ENCODE results near the gene APOBEC3G. TPM values are rescaled to one million over a fixed set of nuclear protein-coding genes. Genes with fewer than 3 reads are reported as not detected.

Gene APOBEC3G
- total and polyA plus RNA-seq, 2 donors from 2014 or later, result 4.8 to 12.5 TPM

- Histone ChIP-seq H3K9ac (ENCODE audit: low read length in 3 of 3) (no peak overlapping the region), H3K4me3 (ENCODE audit: low read length in 3 of 3) (no peak overlapping the region), H3K27me3 (ENCODE audit: control insufficient read depth, insufficient read depth, low read length) (no peaks in the 10 kb centered on the region), H3K9me3 (ENCODE audit: control insufficient read depth in 2 of 3, insufficient read depth in 1 of 3, low read length in 3 of 3) (no peaks in the 10 kb centered on the region), H3K4me1 (ENCODE audit: control insufficient read depth in 2 of 3, insufficient read depth in 2 of 3, low read depth in 1 of 3, low read length in 3 of 3) (no peaks in the 10 kb centered on the region), H3K27ac (ENCODE audit: low read depth in 2 of 2, low read length in 2 of 2) (no peak overlapping the region), H3K36me3 (ENCODE audit: control insufficient read depth in 2 of 3, insufficient read depth in 3 of 3, low read length in 3 of 3) (no peaks in the 10 kb centered on the region)
- FAIRE-seq, result no peak
- DNase-seq, result no peak
- TF ChIP-seq CTCF (IDR thresholded peaks at IDR 0.05; ENCODE audit: borderline replicate concordance, extremely low read depth, insufficient read depth), result no peak
- intact Hi-C loops (cut with DNase I), result no loop called here
These were observed 14.3 kb downstream of the APOBEC3G start for GRCh38 chr22:39091126-39092081.

DNA sequence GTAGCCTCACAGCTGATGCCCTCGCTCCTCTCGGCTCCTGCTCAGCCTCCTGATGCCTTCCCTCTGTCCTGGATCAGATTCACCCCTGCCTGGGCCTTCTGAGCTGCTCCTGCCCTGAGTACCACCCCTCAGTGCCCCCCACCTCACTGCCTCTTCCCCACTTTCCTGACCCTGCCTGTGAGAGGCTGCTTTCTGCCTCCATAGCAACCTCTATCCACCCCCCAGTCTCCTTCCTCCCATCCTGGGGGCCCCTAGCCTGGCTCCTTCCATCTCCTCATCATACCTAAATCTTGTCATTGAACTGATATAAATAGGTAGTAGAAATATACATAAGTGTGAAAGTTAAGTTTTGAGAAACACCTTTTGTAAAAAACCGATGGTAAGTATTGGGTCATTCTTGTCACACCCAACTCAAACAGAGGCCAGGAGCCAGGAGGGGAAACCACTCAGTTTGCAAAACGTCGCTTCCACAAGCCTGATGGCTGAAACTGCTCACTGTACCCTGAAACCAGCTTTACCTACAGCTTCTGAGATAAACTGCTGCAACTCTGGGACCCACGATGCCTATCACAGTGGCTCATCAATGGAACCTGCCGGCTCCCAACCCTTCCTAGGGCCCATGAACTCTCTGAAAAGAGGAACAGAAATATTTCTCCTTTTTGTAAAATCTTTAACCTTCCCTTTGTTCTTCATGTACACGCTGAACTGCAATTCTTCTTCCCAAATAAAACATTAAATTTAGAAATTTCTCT lies 15.2 kb downstream of the APOBEC3G start:
- DNase-seq (no peak), FAIRE-seq (no peak)
- Histone ChIP-seq H3K27ac (ENCODE audit: low read depth in 2 of 2, low read length in 2 of 2) (no peak overlapping the region), H3K36me3 (ENCODE audit: control insufficient read depth in 2 of 3, insufficient read depth in 3 of 3, low read length in 3 of 3) (no peaks in the 10 kb centered on the region), H3K27me3 (ENCODE audit: control insufficient read depth, insufficient read depth, low read length) (no peaks in the 10 kb centered on the region), H3K9ac (ENCODE audit: low read length in 3 of 3) (no peak overlapping the region), H3K4me3 (ENCODE audit: low read length in 3 of 3) (no peak overlapping the region), H3K9me3 (ENCODE audit: control insufficient read depth in 2 of 3, insufficient read depth in 1 of 3, low read length in 3 of 3) (no peaks in the 10 kb centered on the region), H3K4me1 (ENCODE audit: control insufficient read depth in 2 of 3, insufficient read depth in 2 of 3, low read depth in 1 of 3, low read length in 3 of 3) (peaks cover 0 to 2% (median 0%) of the 10 kb centered on the region in 3 donors)
- TF ChIP-seq CTCF (IDR thresholded peaks at IDR 0.05; ENCODE audit: borderline replicate concordance, extremely low read depth, insufficient read depth), result no peak
- intact Hi-C loops (cut with DNase I), result no loop called here

- no peak overlapping the region for H3K4me3 ChIP-seq (ENCODE audit: low read length in 3 of 3)
- no peak for DNase-seq
- no peak for FAIRE-seq
- H3K36me3 ChIP-seq (ENCODE audit: control insufficient read depth in 2 of 3, insufficient read depth in 3 of 3, low read length in 3 of 3), result no peaks in the 10 kb centered on the region
- peaks cover 0 to 4% (median 0%) of the 10 kb centered on the region in 3 donors for H3K4me1 ChIP-seq (ENCODE audit: control insufficient read depth in 2 of 3, insufficient read depth in 2 of 3, low read depth in 1 of 3, low read length in 3 of 3)
- intact Hi-C loops (cut with DNase I), result no loop called here
- H3K9me3 ChIP-seq (ENCODE audit: control insufficient read depth in 2 of 3, insufficient read depth in 1 of 3, low read length in 3 of 3), result no peaks in the 10 kb centered on the region
- no peak overlapping the region for H3K27ac ChIP-seq (ENCODE audit: low read depth in 2 of 2, low read length in 2 of 2)
- no peaks in the 10 kb centered on the region for H3K27me3 ChIP-seq (ENCODE audit: control insufficient read depth, insufficient read depth, low read length)
- no peak for TF ChIP-seq CTCF (IDR thresholded peaks at IDR 0.05; ENCODE audit: borderline replicate concordance, extremely low read depth, insufficient read depth)
- no peak overlapping the region for H3K9ac ChIP-seq (ENCODE audit: low read length in 3 of 3)
These were observed 17.8 kb downstream of the APOBEC3G start for GRCh38 chr22:39094717-39095389.
